SHP77 (cell line): Measurements from ENCODE around the gene RNU6-9.
"Not testable (repeated sequence)": the region's sequence is repeated elsewhere in the genome, so short reads cannot be mapped to it uniquely, and the experiment has no call there.

Experiments
- DNase-seq, 2 experiments: peaks; one replicate each; lab custom pipeline; 2025; lab: John Stamatoyannopoulos, UW

RNU6-9 gene

GRCh38 chr19:878751-879561 lies 14.3 kb upstream of the RNU6-9 start:
- not testable (repeated sequence) for DNase-seq

GRCh38 chr19:879711-880438 lies 13.4 kb upstream of the RNU6-9 start:
- no peak for DNase-seq

- no peak for DNase-seq
Observed at GRCh38 chr19:881385-882071, 11.8 kb upstream of the RNU6-9 start.

- DNase-seq: no peak
Observed at GRCh38 chr19:882871-883497, 10.3 kb upstream of the RNU6-9 start.

GRCh38 chr19:883661-884211 lies 9.5 kb upstream of the RNU6-9 start:
- no peak for DNase-seq

- DNase-seq: no peak
Observed at GRCh38 chr19:884420-885211, 8.7 kb upstream of the RNU6-9 start.

GRCh38 chr19:885536-886224 lies 7.6 kb upstream of the RNU6-9 start:
- no peak for DNase-seq

- peak in 1 of 2 experiments; percentile 33 for DNase-seq
Observed at GRCh38 chr19:887072-887471, 6.2 kb upstream of the RNU6-9 start.

- no peak for DNase-seq
Observed at GRCh38 chr19:887599-887998, 5.7 kb upstream of the RNU6-9 start.

GRCh38 chr19:888581-889385 lies 4.5 kb upstream of the RNU6-9 start:
- DNase-seq: no peak

- DNase-seq: no peak
Observed at GRCh38 chr19:889662-890295, 3.5 kb upstream of the RNU6-9 start.

GRCh38 chr19:890831-891230 lies 2.5 kb upstream of the RNU6-9 start:
- DNase-seq: no peak

GRCh38 chr19:891421-892200 lies 1.7 kb upstream of the RNU6-9 start:
- DNase-seq: not testable (repeated sequence)

- DNase-seq: no peak
Observed at GRCh38 chr19:892243-892893, 916 bp upstream of the RNU6-9 start.

GRCh38 chr19:896434-896833 lies 3.1 kb downstream of the RNU6-9 start:
- DNase-seq: no peak

GRCh38 chr19:896999-897398 lies 3.7 kb downstream of the RNU6-9 start:
- DNase-seq: no peak

GRCh38 chr19:897442-898039 lies 4.3 kb downstream of the RNU6-9 start:
- no peak for DNase-seq
